Neural crest cell (in vitro differentiated cells): ENCODE data around the gene MXI1. TPM values are rescaled to one million over a fixed set of nuclear protein-coding genes. Genes with fewer than 3 reads are reported as not detected.

Experiments used
- DNase-seq: peaks from one replicate; pipeline ENCODE4 v3.0.0; 2021; ENCODE audit warnings: low read depth, mixed read lengths, low spot score
- H3K27ac Mint-ChIP-seq: one replicate; pipeline ENCODE4 v1.8.0; 2021; ENCODE audit warnings: mild to moderate bottlenecking, mixed read lengths; ENCODE audit not compliant: unreplicated experiment
- H3K27me3 Mint-ChIP-seq: 2 replicates; pipeline ENCODE4 v1.8.0; 2021; ENCODE audit warnings: low read depth, mild to moderate bottlenecking, mixed read lengths
- H3K36me3 Mint-ChIP-seq: 2 replicates; pipeline ENCODE4 v1.8.0; 2021; ENCODE audit warnings: low read depth, mild to moderate bottlenecking, mixed read lengths
- H3K4me1 Mint-ChIP-seq: 2 replicates; pipeline ENCODE4 v1.8.0; 2021; ENCODE audit warnings: mixed read lengths
- H3K4me3 Mint-ChIP-seq: one replicate; pipeline ENCODE4 v1.8.0; 2021; ENCODE audit warnings: mild to moderate bottlenecking, mixed read lengths
- H3K9me3 Mint-ChIP-seq: 2 replicates; pipeline ENCODE4 v1.8.0; 2021; ENCODE audit warnings: mixed read lengths
- CTCF ChIP-seq: fragments of 200-600 bp; sonication (generic); conservative IDR thresholded peaks from 2 replicates; pipeline ENCODE4 v1.5.0; 2021; ENCODE audit warnings: antibody characterized with exemption, mild to moderate bottlenecking
- total RNA-seq: library from RNA; stranded (reverse); gene quantifications from 2 replicates; pipeline ENCODE4 v1.2.1, GENCODE V29; 2021

Gene MXI1
- total RNA-seq, 1 donor from 2014 or later, result 18.6 TPM

GRCh38 chr10:110311357-110311949 lies 104.0 kb downstream of the MXI1 start:
- no peaks in the 10 kb centered on the region for H3K36me3 Mint-ChIP-seq
- H3K4me1 Mint-ChIP-seq, result peaks cover 8% of the 10 kb centered on the region
- TF ChIP-seq CTCF, result peak; percentile 83
- peaks cover 18% of the 10 kb centered on the region for H3K27me3 Mint-ChIP-seq
- no peak for DNase-seq
- H3K9me3 Mint-ChIP-seq, result no peaks in the 10 kb centered on the region
- H3K4me3 Mint-ChIP-seq, result no peak overlapping the region
- peak overlapping the region; percentile 54 for H3K27ac Mint-ChIP-seq

GRCh38 chr10:110312206-110312605 lies 104.8 kb downstream of the MXI1 start:
- Mint-ChIP-seq H3K4me1 (peaks cover 8% of the 10 kb centered on the region), H3K4me3 (no peak overlapping the region), H3K27ac (no peak overlapping the region), H3K9me3 (no peaks in the 10 kb centered on the region), H3K36me3 (no peaks in the 10 kb centered on the region), H3K27me3 (peaks cover 18% of the 10 kb centered on the region)
- no peak for TF ChIP-seq CTCF
- DNase-seq, result no peak

GRCh38 chr10:110313674-110314073 lies 106.3 kb downstream of the MXI1 start:
- H3K4me3 Mint-ChIP-seq, result no peak overlapping the region
- H3K36me3 Mint-ChIP-seq, result no peaks in the 10 kb centered on the region

DNA sequence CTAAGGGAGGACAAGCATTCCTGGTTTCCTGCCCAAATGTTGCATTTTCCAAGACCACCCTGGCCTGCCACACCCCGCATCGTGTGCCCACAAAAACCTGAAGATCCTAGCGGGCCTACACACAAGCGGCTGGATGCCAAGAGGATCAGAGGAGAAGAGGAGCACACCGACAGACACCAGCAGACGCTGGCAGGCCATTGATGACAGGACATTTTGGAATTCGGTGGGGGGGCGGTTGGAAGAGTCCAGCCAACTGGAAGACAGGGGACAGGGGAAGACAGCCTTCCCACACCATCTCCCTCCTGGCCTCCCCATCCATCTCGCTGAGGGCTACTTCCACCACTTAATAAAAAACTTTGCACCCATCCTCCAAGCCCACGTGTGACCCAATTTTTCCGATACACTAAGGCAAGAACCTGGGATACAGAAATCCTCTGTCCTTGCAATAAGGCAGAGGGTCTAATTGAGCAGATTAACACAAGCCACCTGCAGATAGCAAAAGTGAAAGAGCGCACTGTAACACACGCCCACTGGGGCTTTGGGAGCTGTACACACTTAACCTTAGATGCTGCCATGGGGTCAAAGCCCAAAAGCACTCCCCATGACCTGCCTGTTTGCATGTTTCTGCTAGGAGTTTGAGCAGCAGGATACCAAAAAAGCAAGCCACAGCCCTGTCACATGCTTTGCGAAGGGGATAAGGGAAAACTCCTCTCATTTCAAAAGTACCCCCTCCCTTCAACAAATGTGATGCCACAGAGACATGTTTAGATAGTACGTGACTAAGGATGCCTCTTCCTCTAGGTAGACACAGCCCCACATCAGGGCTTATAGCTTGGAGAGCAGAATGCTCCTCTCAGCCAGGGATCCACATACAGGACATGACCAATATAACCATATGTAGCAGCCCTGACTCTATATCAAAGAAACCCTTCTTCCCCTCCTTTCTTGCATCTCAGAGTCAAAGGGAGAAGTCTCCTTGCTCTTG lies 110.8 kb downstream of the MXI1 start:
- Mint-ChIP-seq H3K36me3 (peaks cover 5% of the 10 kb centered on the region), H3K27ac (no peak overlapping the region), H3K4me1 (no peaks in the 10 kb centered on the region), H3K27me3 (peaks cover 5% of the 10 kb centered on the region), H3K4me3 (no peak overlapping the region), H3K9me3 (peaks cover 3% of the 10 kb centered on the region)
- no peak for TF ChIP-seq CTCF
- DNase-seq, result no peak

More at GRCh38 chr10:110313674-110314073, 106.3 kb downstream of the MXI1 start:
- no peak overlapping the region for H3K27ac Mint-ChIP-seq
- no peaks in the 10 kb centered on the region for H3K9me3 Mint-ChIP-seq
- peaks cover 18% of the 10 kb centered on the region for H3K27me3 Mint-ChIP-seq
- TF ChIP-seq CTCF, result no peak
- H3K4me1 Mint-ChIP-seq, result peaks cover 8% of the 10 kb centered on the region
- DNase-seq, result no peak

DNA sequence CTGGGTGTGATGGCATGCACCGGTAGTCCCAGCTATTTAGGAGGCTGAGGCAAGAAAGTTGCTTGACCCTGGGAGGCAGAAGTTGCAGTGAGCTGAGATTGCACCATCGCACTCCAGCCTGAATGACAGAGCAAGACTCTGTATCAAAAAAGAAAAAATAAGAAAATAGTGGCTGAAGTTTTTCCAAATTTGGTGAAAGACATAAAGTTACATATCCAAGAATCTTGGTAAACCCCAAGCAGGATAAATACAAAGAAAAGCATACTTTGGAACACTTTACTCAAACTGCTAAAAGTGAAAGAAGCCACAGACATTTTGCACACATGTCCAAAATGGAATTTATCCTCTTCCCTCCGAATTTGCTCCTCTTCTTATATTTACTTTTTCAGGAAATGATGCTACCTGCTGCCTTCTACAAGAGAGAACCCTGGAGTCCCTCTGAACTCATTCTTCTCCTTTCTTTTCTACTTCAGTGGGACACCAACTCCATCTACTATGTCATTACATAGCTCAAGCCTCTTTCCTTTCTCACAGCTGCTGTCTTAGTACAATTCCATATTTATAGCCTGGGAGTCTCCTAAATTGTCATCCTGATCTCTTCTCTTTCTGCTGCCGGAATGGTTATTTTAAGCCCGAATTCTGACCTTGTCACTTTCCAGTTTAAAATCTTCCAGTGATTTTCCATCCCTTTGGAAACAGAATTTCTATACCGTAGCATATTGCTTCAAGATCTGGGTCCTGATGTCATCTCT lies 114.6 kb downstream of the MXI1 start:
- no peak overlapping the region for H3K4me3 Mint-ChIP-seq
- peaks cover 5% of the 10 kb centered on the region for H3K9me3 Mint-ChIP-seq
- no peak overlapping the region for H3K27ac Mint-ChIP-seq
- TF ChIP-seq CTCF, result no peak
- H3K4me1 Mint-ChIP-seq, result no peaks in the 10 kb centered on the region
- H3K27me3 Mint-ChIP-seq, result peaks cover 2% of the 10 kb centered on the region
- no peak for DNase-seq
- H3K36me3 Mint-ChIP-seq, result peaks cover 5% of the 10 kb centered on the region
